ENCODE data around the gene TSEN2.
"Not testable (repeated sequence)": the region's sequence is repeated elsewhere in the genome, so short reads cannot be mapped to it uniquely, and the experiment has no call there.

TSEN2 gene

DNA sequence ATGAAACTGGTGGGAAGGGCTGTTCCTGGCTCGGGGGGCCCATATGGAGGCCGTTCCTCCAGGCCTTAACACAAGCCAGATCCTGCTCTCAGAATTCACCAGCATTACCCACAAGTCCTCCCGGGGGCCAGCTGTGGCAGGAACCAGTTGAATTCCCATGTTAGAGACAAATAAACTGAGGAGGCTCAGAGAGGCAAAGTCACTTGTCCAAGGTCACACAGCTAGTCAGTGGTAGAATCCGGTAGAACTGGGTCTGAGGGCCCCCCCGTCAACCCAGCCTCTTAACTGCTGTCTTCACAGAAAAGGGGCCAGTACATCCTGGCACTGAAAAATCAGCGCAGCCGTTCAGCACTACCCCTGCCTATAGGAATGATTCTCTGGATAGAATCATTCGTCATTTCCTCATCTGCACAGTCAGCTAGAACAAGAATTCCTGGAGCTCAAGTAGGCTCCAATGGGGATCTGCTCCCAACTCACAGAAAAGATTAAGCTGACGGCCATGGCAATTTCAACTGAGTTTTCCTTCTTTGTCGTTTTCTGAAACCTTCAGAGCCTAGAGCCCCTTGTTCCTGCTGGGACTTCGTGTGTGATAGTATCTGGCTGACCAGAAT is 12.2 kb upstream of the TSEN2 start:
- DNase-seq (ENCODE audit: low read depth) = no peak

DNA sequence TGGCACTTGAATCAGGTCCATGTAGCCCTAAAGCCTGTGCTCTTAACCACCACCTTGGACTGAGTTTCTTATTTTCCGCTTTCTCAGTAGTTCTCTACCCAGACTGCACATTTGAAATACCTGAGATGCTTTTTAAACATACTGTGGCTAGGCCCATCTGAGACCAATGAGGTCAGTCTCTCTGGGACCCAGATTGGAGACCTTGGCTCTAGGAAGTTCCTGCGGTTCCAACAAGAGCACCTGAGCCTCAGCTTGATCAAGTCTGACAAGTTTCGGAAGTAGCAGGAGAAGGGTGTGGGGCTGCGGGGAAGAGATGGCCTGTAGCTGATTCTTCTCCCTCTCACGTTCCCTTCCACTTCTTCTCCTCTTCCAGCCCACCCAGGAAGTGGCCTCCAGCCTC is 11.5 kb upstream of the TSEN2 start:
- no peak for DNase-seq (ENCODE audit: low read depth)

DNA sequence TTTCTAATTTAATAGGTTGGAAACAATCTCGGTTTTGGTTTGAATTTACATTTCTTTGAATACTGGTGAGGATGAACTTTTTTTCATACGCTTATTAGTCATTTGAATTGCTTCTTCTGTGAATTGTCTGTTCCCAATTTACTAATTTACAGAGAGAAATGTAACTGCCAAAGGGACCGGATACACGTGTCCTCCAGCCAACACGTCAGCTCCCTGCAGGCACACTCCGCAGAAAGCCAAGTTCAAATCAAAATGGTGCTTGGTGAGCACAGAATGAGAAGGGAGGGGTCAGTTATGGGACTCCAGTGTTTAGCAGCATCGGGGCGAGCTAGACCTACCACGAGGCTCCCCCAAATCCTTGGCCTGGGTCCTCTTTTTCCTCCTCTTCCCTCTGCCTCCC is 10.8 kb upstream of the TSEN2 start:
- no peak for DNase-seq (ENCODE audit: low read depth)

DNA sequence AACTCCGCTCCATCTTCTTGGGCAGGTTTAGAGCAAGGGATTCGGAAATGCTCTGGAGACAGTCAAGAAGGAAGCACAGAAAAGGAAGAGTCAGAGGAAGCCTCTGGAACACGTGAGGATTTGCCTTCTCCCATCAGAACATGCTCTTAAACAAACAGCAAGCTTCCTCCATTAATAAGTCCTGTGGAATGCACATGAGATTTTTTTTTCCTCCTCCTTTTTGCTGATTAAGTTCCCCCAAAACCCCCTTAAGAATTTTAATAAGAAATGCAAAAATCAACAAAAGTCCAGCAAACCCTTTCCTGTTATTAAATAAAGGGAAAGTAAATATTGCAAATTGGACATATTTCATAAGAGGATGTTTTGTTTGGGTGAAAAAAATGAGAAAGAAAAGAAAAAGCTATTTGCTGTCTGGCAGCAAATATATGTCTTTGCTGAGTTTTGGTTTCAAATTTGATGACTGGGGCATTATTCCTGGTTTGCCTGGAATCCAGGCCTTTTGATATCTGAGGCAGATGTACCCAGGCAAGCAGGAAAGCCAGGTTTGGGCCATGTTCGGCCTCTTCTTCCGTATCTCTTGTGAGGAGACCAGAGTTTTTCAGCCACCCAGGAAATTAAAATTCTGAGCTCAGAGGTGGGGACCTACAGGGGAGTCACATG is 7.9 kb upstream of the TSEN2 start:
- DNase-seq (ENCODE audit: low read depth) = no peak

DNA sequence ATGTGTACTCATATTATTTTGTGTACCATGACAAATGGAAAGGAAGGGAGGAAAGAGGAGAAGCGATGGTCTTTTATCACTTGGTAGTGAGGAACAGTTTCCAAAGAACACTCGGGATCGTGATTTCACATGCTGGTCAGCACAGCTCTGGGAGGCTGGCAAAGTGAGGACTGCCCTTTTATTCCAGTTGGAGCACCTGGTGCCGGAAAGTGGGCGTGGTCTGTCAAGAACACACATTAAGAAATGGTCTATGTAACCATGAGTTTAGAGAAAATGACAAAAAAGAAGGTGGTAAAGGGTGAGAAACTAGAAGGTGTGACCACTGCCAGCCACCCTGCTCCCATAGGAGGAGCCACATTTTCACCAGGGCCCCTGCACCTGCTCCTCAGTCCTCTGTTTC is 7.0 kb upstream of the TSEN2 start:
- no peak for DNase-seq (ENCODE audit: low read depth)

DNA sequence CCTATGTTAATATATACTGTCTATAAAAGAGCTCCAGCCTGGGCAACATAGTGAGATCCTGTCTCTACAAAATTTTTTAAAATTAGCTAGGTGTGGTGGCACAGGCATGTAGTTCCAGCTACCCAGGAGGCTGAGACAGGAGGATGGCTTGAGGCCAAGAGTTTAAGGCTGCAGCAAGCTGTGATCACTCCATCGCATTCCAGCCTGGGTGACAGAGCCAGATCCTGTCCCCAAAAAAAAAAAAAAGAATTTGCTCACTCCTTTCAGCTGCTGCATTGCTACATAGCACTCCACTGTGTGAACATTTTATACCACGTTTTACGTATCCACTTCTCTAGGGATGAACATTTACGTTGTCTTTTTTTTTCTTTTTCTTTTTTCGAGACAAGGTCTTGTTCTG is 6.0 kb upstream of the TSEN2 start:
- no peak for DNase-seq (ENCODE audit: low read depth)

DNA sequence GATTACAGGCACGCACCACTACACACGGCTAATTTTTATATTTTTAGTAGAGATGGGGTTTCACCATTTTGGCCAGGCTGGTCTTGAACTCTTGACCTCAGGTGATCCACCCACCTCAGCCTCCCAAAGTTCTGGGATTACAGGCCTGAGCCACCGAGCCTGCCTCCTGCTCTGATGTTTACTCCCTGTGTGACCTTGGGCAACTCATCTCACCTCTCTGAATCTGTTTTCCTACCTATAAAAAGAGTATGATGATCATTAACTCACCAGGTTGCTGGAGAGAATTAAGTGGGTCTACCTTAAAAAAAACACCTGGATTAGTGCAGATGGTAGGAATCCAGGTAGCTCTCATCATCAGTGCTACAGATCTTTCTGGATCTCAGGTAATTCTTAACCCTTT is 5.1 kb upstream of the TSEN2 start:
- DNase-seq (ENCODE audit: low read depth) = not testable (repeated sequence)

DNA sequence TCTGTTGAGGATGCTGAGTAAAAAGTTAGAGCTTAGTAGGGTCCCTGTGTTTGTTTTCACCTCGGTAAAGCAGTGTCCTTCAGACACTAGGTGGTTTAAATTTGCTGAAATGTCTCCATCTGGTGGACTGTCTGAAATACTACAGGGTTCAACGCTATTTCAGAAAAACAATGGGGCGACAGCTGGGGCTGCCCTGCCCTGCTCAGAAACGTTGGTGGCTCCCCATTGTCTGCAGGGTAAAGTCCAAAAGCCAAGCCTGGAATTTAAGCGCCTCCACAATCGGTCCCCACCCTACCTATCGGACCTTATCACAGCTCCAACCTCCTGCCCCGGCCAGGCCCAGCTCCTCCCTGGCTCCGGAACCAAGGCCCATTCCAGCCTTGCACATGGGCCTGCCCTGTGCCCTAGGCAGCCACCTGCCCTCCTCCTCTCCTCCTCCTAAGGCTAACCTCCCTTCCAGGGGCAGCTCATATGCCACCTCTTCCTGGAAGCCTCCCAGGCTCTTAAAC is 4.3 kb upstream of the TSEN2 start:
- DNase-seq (ENCODE audit: low read depth) = no peak

DNA sequence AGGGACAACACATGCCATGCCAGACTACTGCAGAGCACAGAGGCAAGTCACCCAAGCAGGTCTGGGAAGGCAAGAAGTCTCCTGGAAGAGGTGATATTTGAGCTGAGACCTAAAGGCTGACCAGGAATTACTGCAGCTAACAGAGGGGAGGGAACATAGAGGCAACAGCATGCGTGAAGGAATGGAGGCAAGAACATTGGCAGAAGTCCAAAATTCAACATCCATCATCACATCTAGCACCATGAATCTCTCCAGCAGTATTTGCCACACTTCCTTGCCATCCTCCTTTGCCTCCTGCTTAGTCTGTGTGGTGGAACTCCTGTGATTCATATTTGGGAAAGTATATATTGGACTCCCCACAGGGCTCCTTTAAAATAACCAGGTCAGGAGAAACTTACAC is 870 bp upstream of the TSEN2 start:
- DNase-seq (ENCODE audit: low read depth) = no peak

DNA sequence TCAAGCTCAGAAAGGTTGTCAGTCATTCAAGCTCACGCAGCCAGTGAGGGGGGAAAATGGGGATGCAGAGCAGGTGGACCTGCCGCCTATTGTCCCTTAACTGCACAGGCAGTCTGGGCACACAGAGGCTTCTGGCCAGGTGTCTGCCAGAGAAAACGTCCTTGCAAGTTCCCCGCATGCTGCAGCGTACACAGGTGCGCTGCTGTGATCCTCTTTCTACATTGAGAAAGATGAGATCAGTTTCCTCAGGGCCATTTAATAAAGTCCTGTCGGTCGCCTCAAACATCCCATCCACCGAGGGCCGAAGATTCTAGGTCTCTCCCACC is 445 bp upstream of the TSEN2 start:
- DNase-seq (ENCODE audit: low read depth) = peak; percentile 5

DNA sequence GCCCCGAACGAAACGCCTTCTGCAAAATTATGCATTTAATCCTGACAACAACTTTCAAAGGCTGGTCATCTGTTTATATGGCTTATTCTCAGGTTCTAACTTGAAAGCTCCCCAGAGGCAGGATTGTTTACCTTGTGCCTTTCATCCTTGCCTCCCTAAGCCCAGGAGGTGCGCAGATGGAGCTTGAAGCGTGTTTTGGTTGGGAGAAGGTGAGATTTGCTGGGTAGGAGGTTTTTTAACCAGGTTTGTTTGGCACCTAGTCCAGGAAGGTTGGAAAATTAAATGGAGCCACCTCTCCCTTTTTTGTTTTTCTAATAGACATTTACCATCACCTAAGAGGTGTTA is 675 bp downstream of the TSEN2 start:
- DNase-seq (ENCODE audit: low read depth) = no peak

DNA sequence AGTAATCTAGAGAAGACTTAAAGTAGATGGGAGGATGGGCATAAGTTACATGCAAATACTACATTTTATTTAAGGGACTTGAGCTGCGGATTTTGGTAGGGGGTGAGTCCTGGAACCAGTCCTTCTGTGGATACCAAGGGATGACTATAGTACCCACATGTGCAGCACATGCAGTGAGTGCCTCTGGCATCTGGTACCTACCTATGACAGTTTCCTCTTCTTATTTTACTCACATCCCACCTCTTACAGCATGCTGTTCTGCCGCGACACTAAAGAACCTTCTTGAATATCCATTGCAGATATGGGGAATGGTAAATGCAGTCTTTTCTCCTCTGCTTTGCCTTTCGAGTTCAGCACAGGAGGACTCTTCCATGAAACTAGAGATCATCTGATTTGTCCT is 1.7 kb downstream of the TSEN2 start:
- DNase-seq (ENCODE audit: low read depth) = no peak

DNA sequence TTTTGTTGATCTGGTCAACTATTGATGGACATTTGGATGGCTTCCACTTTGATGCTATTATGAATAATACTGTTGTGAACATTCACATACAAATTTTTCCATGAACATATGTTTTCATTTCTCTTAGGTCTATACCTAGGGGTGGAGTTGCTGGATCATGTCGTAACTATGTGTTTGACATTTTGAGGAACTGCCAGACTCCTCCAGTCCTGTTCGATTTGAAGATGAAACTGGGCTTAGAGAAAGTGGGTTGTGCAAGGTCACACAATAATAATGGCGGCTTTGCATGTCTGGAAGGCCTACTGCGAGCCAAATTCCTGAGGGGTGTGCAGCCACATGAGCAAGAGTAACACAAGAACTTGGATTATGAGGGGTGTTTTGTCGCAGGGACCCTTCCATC is 2.6 kb downstream of the TSEN2 start:
- no peak for DNase-seq (ENCODE audit: low read depth)

DNA sequence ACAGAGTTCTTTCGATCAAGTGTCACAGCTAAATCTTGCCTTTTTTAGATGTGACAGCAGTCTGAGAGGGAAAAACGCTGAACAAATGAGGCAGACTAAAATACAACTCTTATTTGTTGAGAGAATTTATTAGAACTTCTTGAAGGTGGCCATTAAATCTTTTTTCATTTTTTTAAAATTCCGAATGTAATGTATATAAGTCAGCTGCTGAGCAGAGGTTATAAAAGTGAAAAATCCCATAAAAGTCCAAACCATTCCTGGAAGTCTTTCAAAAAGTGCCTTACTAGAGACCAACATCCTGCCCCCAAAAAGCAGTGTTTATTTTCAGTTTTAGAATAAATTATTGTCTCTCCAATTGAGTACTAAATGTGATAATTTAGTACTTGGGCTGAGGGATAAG is 3.1 kb downstream of the TSEN2 start:
- no peak for DNase-seq (ENCODE audit: low read depth)

DNA sequence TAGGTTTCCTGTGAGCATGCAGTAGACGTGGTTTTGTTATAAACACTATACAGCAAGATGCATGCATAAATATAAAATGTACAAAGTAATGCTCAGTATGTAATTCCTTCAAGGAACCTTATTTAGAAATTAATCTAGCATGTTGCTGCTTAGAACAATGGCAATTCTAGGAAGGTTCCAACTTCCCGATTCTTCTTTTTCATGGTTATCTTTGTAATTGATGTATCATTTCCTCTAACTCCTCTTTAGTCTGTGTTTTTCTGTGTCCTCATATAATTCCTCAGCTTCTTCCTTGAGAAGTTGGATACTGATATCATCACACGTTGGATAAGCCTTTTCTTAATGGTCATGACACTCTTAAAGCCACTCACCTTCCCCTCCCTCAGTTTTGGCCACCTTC is 3.5 kb downstream of the TSEN2 start:
- DNase-seq (ENCODE audit: low read depth) = no peak

DNA sequence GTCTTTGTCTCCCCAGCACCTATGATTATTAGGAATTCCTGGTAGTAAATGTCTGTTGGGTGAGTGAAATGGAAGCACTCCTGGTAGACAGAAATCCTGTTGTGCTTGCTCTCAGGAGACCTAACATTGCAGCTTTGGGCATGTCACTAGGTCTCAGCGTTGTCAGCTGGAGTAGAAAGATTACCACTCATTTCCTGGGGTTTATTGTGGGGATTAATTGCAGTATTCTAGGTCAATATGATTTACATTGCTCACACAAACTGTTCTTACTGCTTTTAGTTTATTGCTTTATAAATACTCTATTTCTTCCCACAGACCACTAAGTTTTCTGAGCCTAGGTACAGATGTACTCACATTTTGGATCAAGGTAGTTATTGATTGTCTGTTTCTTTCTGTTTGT is 5.1 kb downstream of the TSEN2 start:
- DNase-seq (ENCODE audit: low read depth) = no peak

DNA sequence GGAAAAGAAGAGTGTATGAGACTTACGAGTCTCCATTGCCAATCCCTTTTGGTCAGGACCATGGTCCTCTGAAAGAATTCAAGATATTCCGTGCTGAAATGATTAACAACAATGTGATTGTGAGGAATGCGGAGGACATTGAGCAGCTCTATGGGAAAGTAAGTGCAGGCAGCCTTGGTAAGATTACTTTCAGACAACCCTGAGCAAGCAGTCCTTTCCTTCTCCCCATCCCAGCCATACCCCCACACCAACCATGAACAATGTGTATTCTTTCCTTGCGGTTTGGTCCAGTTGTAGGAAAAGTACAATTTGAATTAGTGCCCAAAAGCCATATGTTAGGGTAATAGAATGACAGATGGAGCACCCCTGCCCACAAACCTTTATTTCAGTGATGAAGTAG is 5.6 kb downstream of the TSEN2 start:
- DNase-seq (ENCODE audit: low read depth) = no peak

DNA sequence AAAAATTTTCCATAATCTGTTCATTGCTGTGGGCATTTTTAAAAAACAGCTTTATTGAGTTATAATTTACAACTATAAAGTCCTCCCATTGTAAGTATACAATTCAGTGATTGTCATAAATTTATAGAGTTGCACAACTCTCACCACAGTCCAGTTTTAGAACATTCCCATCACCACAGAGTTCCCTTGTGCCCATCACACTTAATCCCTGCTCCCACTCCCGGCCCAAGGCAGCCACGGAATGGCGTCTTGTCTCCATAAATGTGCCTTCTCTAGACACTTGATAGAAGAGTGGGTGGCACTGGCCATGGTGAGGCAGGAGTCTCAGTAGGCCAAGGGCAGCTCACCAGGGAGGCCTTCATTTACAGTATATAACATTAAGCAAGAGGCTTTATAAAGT is 6.3 kb downstream of the TSEN2 start:
- no peak for DNase-seq (ENCODE audit: low read depth)

DNA sequence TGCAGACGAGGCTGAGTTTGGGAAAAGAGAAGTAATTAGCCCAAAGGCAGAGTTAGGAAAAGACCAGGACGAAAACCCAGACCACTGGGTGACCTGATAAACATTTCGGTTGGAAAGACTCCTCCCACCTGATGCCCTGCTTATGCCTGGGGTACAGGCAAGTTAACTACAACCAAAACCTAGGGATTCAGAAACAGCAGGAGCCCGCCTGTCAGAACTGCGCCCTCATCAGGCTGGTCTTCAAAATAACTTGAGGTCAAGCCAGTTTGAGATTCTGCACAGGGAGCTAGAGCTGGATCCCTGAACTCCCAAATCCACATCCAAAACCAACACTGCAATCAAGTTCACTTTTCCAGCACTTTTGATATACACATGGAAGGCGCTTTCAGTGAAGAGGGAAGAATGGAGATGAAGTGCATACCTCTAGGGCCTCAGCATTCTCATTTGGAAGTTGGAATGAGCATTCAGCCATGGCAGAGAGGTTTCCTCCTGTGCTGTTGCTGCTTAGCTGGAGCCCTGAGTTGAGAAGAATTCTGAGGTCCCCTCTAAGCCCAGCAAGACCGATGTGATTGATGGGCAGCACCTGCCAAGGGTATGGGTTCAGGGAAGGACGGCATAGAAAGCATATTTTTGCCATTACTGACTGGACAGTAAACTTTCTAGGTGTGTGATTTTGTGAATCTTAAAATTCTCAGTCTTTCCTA is 11.6 kb downstream of the TSEN2 start:
- DNase-seq (ENCODE audit: low read depth) = no peak

DNA sequence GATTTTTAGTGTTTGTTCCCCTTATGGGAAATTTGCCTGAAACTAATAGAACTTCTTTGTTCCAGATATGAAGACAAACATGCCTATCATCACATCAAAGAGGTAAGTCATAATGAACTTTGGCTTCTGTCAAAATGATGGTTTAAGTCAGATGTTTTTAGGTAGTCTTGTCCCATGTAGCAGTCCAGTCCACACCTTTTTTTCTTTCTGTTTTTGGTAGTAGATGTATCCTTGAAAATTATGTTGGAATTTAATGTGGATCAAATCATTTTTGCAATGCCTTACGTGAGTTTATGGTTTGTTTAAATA is 12.1 kb downstream of the TSEN2 start:
- no peak for DNase-seq (ENCODE audit: low read depth)

DNA sequence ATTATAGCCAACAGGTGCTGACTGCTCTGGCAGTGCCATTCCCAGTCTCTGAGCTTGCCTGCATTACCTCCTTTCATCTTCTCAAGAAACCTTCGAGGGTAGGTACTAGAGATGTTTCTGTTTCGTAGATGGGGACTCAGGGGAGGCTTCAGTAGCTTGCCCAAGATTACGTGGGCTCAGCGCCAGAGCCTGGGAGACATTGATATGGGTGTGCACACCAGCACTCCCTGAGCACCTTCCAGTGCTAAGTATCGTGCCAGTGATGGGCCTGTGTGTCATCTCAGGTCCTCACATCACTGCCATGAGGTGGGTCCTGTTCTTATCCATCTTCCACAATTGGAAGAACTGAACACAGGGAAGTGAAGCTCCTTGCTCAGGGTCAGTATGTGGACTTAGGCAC is 15.2 kb downstream of the TSEN2 start:
- no peak for DNase-seq (ENCODE audit: low read depth)

DNA sequence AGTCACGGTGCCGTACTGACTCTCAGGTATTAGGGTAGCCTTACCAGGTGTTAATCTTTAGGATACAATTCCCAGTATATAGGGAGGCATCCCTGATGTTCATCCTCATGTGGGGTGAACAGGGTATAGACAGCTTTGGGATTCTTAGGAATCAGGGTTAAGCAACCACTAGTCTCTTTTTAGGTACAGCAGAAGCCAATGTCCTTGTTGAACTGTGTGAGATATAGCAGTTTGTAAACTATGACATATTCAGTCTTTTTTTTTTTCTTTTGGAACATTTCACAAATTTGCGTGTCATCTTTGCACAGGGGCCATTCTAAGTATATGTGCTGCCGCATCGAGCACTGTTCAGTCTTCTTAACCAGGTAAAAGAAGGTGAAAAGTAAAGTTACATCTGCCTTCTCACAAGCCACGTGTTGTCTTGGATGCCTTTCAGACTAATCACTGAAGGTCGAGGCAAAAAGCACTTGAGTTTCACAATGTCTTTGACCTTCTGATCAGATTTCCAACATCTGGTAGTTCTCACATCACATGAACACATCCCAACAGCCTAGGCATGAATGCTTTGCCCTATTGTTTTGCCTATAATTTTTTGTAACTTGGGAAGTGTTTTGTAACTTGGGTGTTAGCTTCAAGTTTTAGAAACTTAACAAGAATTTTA is 17.2 kb downstream of the TSEN2 start:
- no peak for DNase-seq (ENCODE audit: low read depth)

DNA sequence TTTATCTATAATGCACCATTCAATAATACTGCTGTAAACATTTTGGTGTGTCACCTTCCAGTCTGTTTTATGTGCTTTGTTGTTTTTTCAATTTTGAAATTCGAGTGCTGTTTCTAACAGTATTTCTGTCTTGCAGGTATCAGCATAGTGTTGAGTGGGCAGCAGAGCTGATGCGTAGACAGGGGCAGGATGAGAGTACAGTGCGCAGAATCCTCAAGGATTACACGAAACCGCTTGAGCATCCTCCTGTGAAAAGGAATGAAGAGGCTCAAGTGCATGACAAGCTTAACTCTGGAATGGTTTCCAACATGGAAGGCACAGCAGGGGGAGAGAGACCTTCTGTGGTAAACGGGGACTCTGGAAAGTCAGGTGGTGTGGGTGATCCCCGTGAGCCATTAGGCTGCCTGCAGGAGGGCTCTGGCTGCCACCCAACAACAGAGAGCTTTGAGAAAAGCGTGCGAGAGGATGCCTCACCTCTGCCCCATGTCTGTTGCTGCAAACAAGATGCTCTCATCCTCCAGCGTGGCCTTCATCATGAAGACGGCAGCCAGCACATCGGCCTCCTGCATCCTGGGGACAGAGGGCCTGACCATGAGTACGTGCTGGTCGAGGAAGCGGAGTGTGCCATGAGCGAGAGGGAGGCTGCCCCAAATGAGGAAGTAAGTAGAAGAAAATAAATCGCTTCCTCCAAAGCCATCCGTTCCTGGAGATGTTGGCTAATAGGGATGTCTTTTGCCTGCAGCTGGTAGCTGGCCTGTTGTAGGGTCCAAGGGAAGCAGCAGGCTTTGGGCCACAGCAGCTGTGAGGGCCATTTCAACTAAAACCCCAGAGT is 19.1 kb downstream of the TSEN2 start:
- DNase-seq (ENCODE audit: low read depth) = no peak
